IPS-NIHi11 (cell line): ENCODE data around the gene NEDD8.
A peak's percentile ranks its signal among the peaks of the same experiment; 100 is the strongest.
"Not testable (repeated sequence)": the region's sequence is repeated elsewhere in the genome, so short reads cannot be mapped to it uniquely, and the experiment has no call there.

Experiments
- DNase-seq: peaks from one replicate; pipeline ENCODE4 v3.0.0; 2012; ENCODE audit warnings: mixed read lengths, low spot score

NEDD8 gene

GRCh38 chr14:24222987-24223386, 9.2 kb downstream of the NEDD8 start:
- DNase-seq = not testable (repeated sequence)

- DNase-seq = no peak
Measured at GRCh38 chr14:24219521-24219920, 12.6 kb downstream of the NEDD8 start.

GRCh38 chr14:24219080-24219479, 13.1 kb downstream of the NEDD8 start:
- no peak for DNase-seq

GRCh38 chr14:24216876-24217275, 15.3 kb downstream of the NEDD8 start:
- DNase-seq = not testable (repeated sequence)

GRCh38 chr14:24216345-24216699, 15.8 kb downstream of the NEDD8 start:
- DNase-seq = no peak

- peak; percentile 96 for DNase-seq
Measured at GRCh38 chr14:24215495-24216344, 16.4 kb downstream of the NEDD8 start, which contains the start of gene MDP1. Gene MDP1 (minus strand): TSS chr14:24216066. CDS start chr14:24215955, 111 bp downstream.

GRCh38 chr14:24213866-24214662, 18.1 kb downstream of the NEDD8 start:
- no peak for DNase-seq

- DNase-seq = peak; percentile 97
Measured at GRCh38 chr14:24212924-24213865, 19.0 kb downstream of the NEDD8 start, which contains the start of gene CHMP4A. Gene CHMP4A (minus strand): TSS chr14:24213488. CDS start chr14:24213439, 49 bp downstream.

- DNase-seq = no peak
Measured at GRCh38 chr14:24211311-24211710, 20.9 kb downstream of the NEDD8 start.

GRCh38 chr14:24207625-24208024, 24.5 kb downstream of the NEDD8 start:
- DNase-seq = no peak

GRCh38 chr14:24207104-24207551, 25.0 kb downstream of the NEDD8 start:
- DNase-seq = no peak

GRCh38 chr14:24206260-24207103, 25.7 kb downstream of the NEDD8 start:
- DNase-seq = no peak

- DNase-seq = no peak
Measured at GRCh38 chr14:24204163-24205146, 27.7 kb downstream of the NEDD8 start.

GRCh38 chr14:24203249-24203886, 28.8 kb downstream of the NEDD8 start:
- not testable (repeated sequence) for DNase-seq

- not testable (repeated sequence) for DNase-seq
Measured at GRCh38 chr14:24202538-24202937, 29.6 kb downstream of the NEDD8 start.

- DNase-seq = no peak
Measured at GRCh38 chr14:24198814-24199524, 33.2 kb downstream of the NEDD8 start.

- DNase-seq = no peak
Measured at GRCh38 chr14:24197056-24197450, 35.1 kb downstream of the NEDD8 start.
